ENCODE results near the gene SHISAL1. TPM values are rescaled to one million over a fixed set of nuclear protein-coding genes. Genes with fewer than 3 reads are reported as not detected.

SHISAL1 gene
- polyA plus RNA-seq, 1 donor (not counting 4 experiments of a cell fraction or from before 2014, with no cell fraction given): 0.24 TPM

- peaks cover 5% of the 10 kb centered on the region for H3K27me3 ChIP-seq (ENCODE audit: control insufficient read depth, extremely low read depth, insufficient read depth, low read length)
- DNase-seq (ENCODE audit: low read depth, low spot score): no peak
- no peaks in the 10 kb centered on the region for H3K4me1 ChIP-seq (ENCODE audit: control insufficient read depth, extremely low read depth, insufficient read depth, low read length)
- no peaks in the 10 kb centered on the region for H3K9me1 ChIP-seq (ENCODE audit: control insufficient read depth, extremely low read depth, insufficient read depth, low read length)
- dilution Hi-C loops (cut with MboI; ENCODE audit: extremely low pct_ligation_motif_present, low sequenced_read_pairs): no loop called here
- no peaks in the 10 kb centered on the region for H4K20me1 ChIP-seq (ENCODE audit: control insufficient read depth, extremely low read depth, insufficient read depth, low read length)
- H3K9ac ChIP-seq (ENCODE audit: control insufficient read depth, extremely low read depth, insufficient read depth, low read length): no peak overlapping the region
- H3K79me2 ChIP-seq (ENCODE audit: control insufficient read depth, insufficient read depth, low read length): no peaks in the 10 kb centered on the region
- H2AFZ ChIP-seq (ENCODE audit: control insufficient read depth, low read length): no peak overlapping the region
- FAIRE-seq: no peak
- no peaks in the 10 kb centered on the region for H3K9me3 ChIP-seq (ENCODE audit: control insufficient read depth, low read depth, low read length)
- H3K4me3 ChIP-seq (ENCODE audit: control insufficient read depth in 2 of 3, extremely low read depth in 1 of 3, insufficient read depth in 2 of 3, low read depth in 1 of 3, low read length in 3 of 3): no peak overlapping the region
- TF ChIP-seq EZH2 (IDR thresholded peaks at IDR 0.05; ENCODE audit: low read length): no peak
- no peak for TF ChIP-seq CTCF (optimal IDR thresholded peaks at IDR 0.05 in 1 of 3, IDR thresholded peaks at IDR 0.05 in 1 of 3, conservative IDR thresholded peaks at IDR 0.05 in 1 of 3; ENCODE audit: extremely low read depth in 1 of 3, insufficient read depth in 2 of 3, low read length in 3 of 3)
- H3K36me3 ChIP-seq (ENCODE audit: control insufficient read depth in 2 of 2, extremely low read depth in 1 of 2, insufficient read depth in 2 of 2, low read length in 2 of 2): no peaks in the 10 kb centered on the region
- H3K4me2 ChIP-seq (ENCODE audit: control insufficient read depth, extremely low read depth, insufficient read depth, low read depth, low read length): no peak overlapping the region
- H3K27ac ChIP-seq (ENCODE audit: control insufficient read depth, insufficient read depth, low read length): no peak overlapping the region
Measured at GRCh38 chr22:44248926-44249325, 63.8 kb downstream of the SHISAL1 start.

- Histone ChIP-seq H3K79me2 (ENCODE audit: control insufficient read depth, insufficient read depth, low read length) (no peaks in the 10 kb centered on the region), H3K4me3 (ENCODE audit: control insufficient read depth in 2 of 3, extremely low read depth in 1 of 3, insufficient read depth in 2 of 3, low read depth in 1 of 3, low read length in 3 of 3) (no peak overlapping the region), H3K27ac (ENCODE audit: control insufficient read depth, insufficient read depth, low read length) (no peak overlapping the region), H3K9me3 (ENCODE audit: control insufficient read depth, low read depth, low read length) (no peaks in the 10 kb centered on the region), H4K20me1 (ENCODE audit: control insufficient read depth, extremely low read depth, insufficient read depth, low read length) (no peaks in the 10 kb centered on the region), H3K9me1 (ENCODE audit: control insufficient read depth, extremely low read depth, insufficient read depth, low read length) (no peaks in the 10 kb centered on the region), H3K27me3 (ENCODE audit: control insufficient read depth, extremely low read depth, insufficient read depth, low read length) (peaks cover 5% of the 10 kb centered on the region), H3K4me2 (ENCODE audit: control insufficient read depth, extremely low read depth, insufficient read depth, low read depth, low read length) (no peak overlapping the region), H3K9ac (ENCODE audit: control insufficient read depth, extremely low read depth, insufficient read depth, low read length) (no peak overlapping the region), H3K36me3 (ENCODE audit: control insufficient read depth in 2 of 2, extremely low read depth in 1 of 2, insufficient read depth in 2 of 2, low read length in 2 of 2) (no peaks in the 10 kb centered on the region), H3K4me1 (ENCODE audit: control insufficient read depth, extremely low read depth, insufficient read depth, low read length) (no peaks in the 10 kb centered on the region), H2AFZ (ENCODE audit: control insufficient read depth, low read length) (no peak overlapping the region)
- FAIRE-seq: no peak
- dilution Hi-C loops (cut with MboI; ENCODE audit: extremely low pct_ligation_motif_present, low sequenced_read_pairs): no loop called here
- TF ChIP-seq CTCF (optimal IDR thresholded peaks at IDR 0.05 in 1 of 3, IDR thresholded peaks at IDR 0.05 in 1 of 3, conservative IDR thresholded peaks at IDR 0.05 in 1 of 3; ENCODE audit: extremely low read depth in 1 of 3, insufficient read depth in 2 of 3, low read length in 3 of 3) (no peak), EZH2 (IDR thresholded peaks at IDR 0.05; ENCODE audit: low read length) (no peak)
- DNase-seq (ENCODE audit: low read depth, low spot score): no peak
Measured at GRCh38 chr22:44247923-44248892, 64.5 kb downstream of the SHISAL1 start.
